ENCODE results near the gene LLPH.
"Not testable (repeated sequence)": the region's sequence is repeated elsewhere in the genome, so short reads cannot be mapped to it uniquely, and the experiment has no call there.

The LLPH gene

DNA sequence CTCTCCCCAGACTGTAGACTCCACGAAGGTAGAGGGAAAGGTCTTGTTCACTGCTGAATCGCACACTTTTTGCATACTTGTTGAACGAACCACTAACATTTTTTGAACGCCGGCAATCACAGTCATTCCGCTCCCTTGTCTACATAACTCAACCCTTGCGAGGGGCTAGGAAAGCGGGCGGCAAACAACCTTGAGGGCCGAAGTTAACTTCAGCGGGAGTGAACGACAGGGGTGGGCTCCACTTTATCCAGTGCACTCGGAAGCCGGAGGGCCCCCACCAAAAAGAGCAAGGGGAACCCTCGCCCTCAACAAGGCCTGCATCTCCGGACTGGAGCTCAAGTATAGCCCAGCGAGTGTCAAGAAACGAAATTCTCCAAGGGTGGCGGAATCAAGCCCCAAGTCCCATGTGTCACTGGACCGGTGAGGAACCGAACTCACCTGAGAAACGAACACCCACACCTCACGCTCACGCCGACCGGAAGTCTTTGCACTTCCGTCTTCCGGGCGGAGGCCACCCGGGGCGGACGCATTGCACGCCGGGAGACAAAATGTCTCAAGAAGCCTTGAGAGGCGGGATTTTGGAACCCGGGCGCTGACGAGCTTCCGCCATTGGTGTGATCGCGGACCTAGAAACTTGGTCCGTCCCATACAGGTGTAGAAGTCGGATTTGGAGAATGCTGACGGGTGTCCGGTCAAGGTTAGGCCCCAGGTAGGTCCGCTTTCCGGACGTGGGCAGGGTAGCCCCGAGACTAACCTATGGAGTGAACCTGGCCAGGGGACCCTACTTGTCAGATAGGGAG, at the start of gene LLPH:
Gene LLPH, minus strand, starts transcription at position 484 of the 800 bp plus-strand sequence. CDS start 1,644 bp downstream, outside the sequence.
- peak; percentile 41 for DNase-seq (ENCODE audit: low read depth)

DNA sequence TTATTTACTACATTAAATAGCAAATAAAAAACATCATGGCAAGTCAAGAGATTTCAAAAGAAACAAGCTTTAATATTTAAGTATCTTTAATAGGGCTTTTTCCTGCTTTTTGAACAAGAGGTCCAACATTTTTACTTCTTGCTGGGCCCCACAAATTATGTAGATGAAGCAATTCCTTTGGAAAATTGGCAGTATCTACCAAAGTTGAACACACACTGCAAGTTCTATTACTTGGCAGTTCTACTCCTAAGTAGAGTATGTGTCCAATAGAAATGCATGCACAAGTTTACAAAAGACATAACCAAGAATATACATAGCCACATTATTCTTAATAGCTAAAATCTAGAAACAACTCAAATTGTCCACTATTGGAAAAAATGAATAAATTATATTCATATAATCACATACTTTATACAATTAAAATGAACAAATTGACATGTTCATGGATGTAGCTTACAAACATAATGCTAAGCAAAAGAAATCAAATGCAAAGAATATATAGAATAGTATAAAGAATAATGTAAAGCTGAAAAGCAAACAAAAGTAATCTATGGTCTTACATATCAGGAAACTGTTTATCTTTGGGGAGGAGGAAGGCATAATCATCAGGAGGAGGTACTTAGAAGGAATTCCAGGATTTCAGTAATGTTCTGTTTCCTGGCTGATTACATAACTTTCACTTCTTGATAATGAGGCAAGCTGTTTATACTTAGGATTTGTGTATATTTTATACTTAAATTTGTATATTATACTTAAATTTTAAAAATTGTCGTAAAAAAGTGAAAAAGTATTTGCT, 45.8 kb upstream of the LLPH start:
- no peak for DNase-seq (ENCODE audit: low read depth)

- not testable (repeated sequence) for DNase-seq (ENCODE audit: low read depth)
Observed at GRCh38 chr12:66174391-66175325, 44.1 kb upstream of the LLPH start.

- no peak for DNase-seq (ENCODE audit: low read depth)
Observed at GRCh38 chr12:66170606-66171005, 40.1 kb upstream of the LLPH start.

DNA sequence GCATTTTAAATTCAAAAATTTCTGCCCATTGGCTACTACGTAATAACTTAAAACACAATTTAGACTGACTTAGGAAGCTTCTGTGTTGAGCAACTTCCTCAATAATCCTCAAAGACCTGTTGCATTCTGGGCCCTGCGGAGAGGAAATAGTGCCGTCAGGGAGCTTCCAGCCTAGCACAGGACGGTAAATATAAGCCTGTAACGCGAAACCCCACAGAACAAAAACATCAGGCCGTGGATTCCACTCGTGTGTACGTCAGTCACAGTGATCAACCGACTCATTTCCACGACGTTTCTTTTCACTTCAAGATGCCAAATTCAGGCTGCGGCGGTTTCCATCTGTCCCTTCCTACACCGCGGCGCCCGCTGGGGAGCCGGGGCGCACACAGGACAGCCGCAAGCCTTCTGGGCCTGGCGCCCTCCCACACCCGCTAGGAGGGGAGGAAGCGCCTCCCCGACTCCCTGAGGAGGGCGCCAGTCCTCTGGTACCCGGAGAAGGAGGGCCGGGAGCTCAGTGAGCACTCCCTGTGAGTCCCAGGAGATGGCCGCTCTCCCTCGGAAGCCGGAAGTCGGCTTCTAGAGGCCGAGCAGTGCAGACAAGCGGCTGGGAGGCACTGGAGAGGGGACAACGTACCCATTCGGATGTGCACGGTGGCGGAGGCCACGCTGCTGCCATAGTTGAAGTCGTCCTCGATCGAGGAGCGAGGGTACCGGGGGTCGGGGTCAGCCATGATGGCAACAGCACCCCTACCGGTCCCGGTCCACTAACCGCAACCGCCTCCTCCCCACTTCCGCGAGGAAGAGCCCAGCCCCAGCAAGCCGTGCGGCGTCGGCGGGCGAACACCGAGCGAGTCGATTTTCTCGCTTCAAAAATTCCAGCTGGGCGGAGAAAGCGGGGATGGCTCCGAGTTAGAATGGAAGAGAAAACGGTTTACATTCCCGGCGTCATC, 38.9 kb upstream of the LLPH start, which contains the start of gene TMBIM4:
Gene TMBIM4, minus strand, starts transcription at position 776 of the 950 bp plus-strand sequence. Its CDS starts 45 bp downstream, at position 731.
- peak; percentile 66 for DNase-seq (ENCODE audit: low read depth)

DNA sequence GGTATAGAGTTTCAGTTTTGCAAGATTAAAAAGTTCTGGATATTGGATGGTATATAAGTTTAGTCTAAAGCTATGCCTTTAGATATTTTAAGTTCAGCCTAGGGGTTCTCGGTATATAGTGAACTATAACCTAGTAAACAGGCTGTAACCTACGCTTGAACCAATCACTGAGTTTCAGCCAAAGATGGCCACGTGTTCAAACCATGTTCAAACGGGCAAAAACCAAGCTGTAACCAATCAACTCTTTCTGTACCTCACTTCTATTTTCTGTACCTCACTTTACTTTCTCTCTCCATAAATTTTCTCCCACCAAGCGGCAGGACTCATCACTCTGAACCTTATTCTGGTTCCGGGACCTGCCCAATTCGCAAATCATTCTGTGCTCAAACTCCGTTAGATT, 37.9 kb upstream of the LLPH start:
- DNase-seq (ENCODE audit: low read depth) = no peak

DNA sequence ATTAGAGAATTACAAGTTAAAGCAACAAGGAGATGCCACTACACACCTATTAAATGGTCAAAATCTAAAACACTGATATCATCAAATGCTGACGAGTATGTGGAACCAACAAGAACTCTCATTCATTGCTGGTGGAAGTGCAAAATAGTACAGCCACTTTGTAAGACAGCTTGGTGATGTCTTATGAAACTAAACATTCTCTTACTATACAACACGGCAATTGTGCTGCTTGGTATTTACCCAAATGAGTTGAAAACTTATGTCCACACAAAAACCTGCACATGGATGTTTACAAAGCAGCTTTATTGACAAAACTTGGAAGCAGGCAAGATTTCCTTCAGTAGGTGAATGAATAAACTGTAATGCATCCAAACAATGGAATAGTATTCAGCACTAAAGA, 36.0 kb upstream of the LLPH start:
- DNase-seq (ENCODE audit: low read depth) = no peak

GRCh38 chr12:66165141-66165540, 34.6 kb upstream of the LLPH start:
- no peak for DNase-seq (ENCODE audit: low read depth)

GRCh38 chr12:66164349-66164821, 33.8 kb upstream of the LLPH start:
- DNase-seq (ENCODE audit: low read depth) = no peak

DNA sequence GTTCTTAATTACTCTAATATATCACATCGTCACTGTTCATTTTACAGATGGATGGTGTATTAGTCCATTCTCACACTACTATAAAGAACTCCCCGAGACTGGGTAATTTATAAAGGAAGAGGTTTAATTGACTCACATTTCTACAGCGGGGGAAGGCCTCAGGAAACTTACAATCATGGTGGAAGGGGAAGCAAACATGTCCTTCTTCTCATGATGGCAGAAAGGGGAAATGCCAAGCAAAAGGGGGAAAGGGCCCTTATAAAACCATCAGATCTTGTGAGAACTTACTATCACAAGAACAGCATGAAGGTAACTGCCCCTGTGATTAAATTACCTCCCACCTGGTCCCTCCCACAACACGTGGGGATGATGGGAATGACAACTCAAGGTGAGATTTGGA, 32.7 kb upstream of the LLPH start:
- DNase-seq (ENCODE audit: low read depth) = no peak

- DNase-seq (ENCODE audit: low read depth) = no peak
Observed at GRCh38 chr12:66162701-66163100, 32.2 kb upstream of the LLPH start.

GRCh38 chr12:66160704-66161103, 30.2 kb upstream of the LLPH start:
- no peak for DNase-seq (ENCODE audit: low read depth)

GRCh38 chr12:66159123-66159522, 28.6 kb upstream of the LLPH start:
- no peak for DNase-seq (ENCODE audit: low read depth)

GRCh38 chr12:66156654-66157053, 26.1 kb upstream of the LLPH start:
- DNase-seq (ENCODE audit: low read depth) = no peak

GRCh38 chr12:66154776-66155175, 24.2 kb upstream of the LLPH start:
- no peak for DNase-seq (ENCODE audit: low read depth)

GRCh38 chr12:66152732-66153131, 22.2 kb upstream of the LLPH start:
- no peak for DNase-seq (ENCODE audit: low read depth)

GRCh38 chr12:66149702-66150398, 19.3 kb upstream of the LLPH start:
- DNase-seq (ENCODE audit: low read depth) = peak; percentile 40

DNA sequence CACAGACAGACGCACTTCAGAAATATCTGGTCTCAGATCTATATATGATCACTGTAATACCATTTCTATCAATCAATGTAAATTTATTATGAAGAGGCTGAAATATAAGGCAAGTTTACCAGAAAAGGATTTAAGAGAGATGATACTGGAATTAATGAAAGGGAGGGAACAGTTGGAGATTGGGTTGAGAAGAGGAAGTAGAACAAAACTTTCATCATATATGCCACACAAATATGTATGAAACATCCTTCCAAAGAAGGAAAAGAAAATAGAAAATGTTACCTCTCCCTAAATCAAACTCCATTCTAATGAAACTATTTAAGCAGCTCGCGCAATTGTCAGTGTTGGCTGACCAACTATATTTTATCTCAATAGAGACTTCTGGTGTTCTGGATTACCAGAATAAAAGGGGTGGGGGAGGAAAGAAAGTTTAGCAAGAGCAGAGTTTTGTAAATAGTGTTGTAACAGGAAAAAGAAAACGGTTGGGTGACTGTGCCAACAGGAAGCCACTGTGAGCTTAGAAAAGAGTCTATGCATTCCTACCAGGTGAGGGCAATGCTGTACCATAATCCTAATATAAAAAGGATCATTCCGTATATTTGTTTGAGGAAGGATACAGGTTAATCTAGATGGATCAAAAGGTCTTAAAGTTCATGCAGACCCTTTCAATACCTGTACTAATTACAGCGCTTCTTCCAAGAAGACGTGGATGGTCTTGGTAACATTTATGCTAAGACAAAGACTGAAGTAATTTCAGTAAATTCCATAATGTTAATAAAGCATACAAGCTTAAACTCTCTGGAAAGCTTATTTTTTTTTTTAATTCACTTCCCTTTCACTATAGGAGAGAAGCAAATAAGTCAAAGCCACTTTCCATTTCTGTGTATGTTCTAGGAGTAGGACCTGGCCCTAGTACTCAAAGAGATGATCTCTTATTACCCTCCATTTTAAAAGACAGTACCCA, 14.5 kb upstream of the LLPH start:
- DNase-seq (ENCODE audit: low read depth) = no peak

GRCh38 chr12:66143868-66144267, 13.3 kb upstream of the LLPH start:
- DNase-seq (ENCODE audit: low read depth) = no peak
